Endothelial cell of umbilical vein (primary cell): Measurements from ENCODE around the gene MAP4K2.

Experiments used
- CTCF ChIP-seq, 2 donors: IDR thresholded peaks; 1 replicate in 1 of 2; 2 replicates in 1 of 2; pipeline ENCODE4 v1.5.1; 2011; ENCODE audit warnings: low read length in 2 of 2, mild to moderate bottlenecking in 2 of 2, moderate library complexity in 2 of 2, control low read depth in 1 of 2, inconsistent platforms in 1 of 2, low read depth in 1 of 2; ENCODE audit not compliant: insufficient read depth in 1 of 2; ENCODE audit errors: extremely low read depth in 1 of 2
- POLR2A ChIP-seq: IDR thresholded peaks from 2 replicates; pipeline ENCODE4 v1.6.1; 2012; ENCODE audit warnings: low read depth, mild to moderate bottlenecking, control low read depth, low read length

GRCh38 chr11:64833509-64833908 lies 30.5 kb upstream of the MAP4K2 start:
- TF ChIP-seq CTCF (IDR thresholded peaks at IDR 0.05; ENCODE audit: extremely low read depth in 1 of 2, insufficient read depth in 1 of 2, low read depth in 1 of 2, low read length in 2 of 2), result no peak
- TF ChIP-seq POLR2A, result no peak
